Heart left ventricle (tissue), 16 donors: ENCODE measurements around the gene ANXA4. TPM values are rescaled to one million over a fixed set of nuclear protein-coding genes. Genes with fewer than 3 reads are reported as not detected.
A peak's percentile ranks its signal among the peaks of the same experiment; 100 is the strongest.

ENCODE experiments used
- ATAC-seq, 4 donors: fragments of 200-7000 bp; cut with Tn5 transposase; one replicate each; pipeline ENCODE4 v1.9.1; 2020 to 2022; ENCODE audit warnings: moderate library complexity in 4 of 4, mild to moderate bottlenecking in 3 of 4, moderate number of reproducible peaks in 1 of 4
- DNase-seq, 5 donors: peaks; one replicate each; pipeline ENCODE4 v3.0.0-alpha.2; 2020
- H3K27ac ChIP-seq, 12 donors: fragments of 200-600 bp; sonication (generic) in 4 of 12; one replicate each; pipeline versions ENCODE4 v1.5.0 to v1.8.0; 2016 to 2022; ENCODE audit warnings: mild to moderate bottlenecking in 2 of 12
- H3K27me3 ChIP-seq, 9 donors: fragments of 200-600 bp; sonication (generic) in 2 of 9; one replicate each; pipeline versions ENCODE4 v1.5.1 to v1.8.0; 2016 to 2022; ENCODE audit warnings: mild to moderate bottlenecking in 3 of 9
- H3K36me3 ChIP-seq, 9 donors: fragments of 200-600 bp; sonication (generic) in 2 of 9; one replicate each; pipeline versions ENCODE4 v1.5.0 to v1.8.0; 2018 to 2022; ENCODE audit warnings: mild to moderate bottlenecking in 2 of 9
- H3K4me1 ChIP-seq, 12 donors: fragments of 200-600 bp; sonication (generic) in 4 of 12; one replicate each; pipeline versions ENCODE4 v1.5.0 to v1.8.0; 2016 to 2022; ENCODE audit warnings: mild to moderate bottlenecking in 3 of 12
- H3K4me3 ChIP-seq, 12 donors: fragments of 200-600 bp; sonication (generic) in 4 of 12; one replicate each; pipeline versions ENCODE4 v1.5.0 to v1.8.0; 2017 to 2022; ENCODE audit warnings: mild to moderate bottlenecking in 9 of 12, moderate library complexity in 4 of 12
- H3K9me3 ChIP-seq, 12 donors: fragments of 200-600 bp; sonication (generic) in 4 of 12; one replicate each; pipeline versions ENCODE4 v1.5.0 to v1.8.0; 2016 to 2022; ENCODE audit warnings: mild to moderate bottlenecking in 1 of 12
- CTCF ChIP-seq, 12 donors: fragments of 200-600 bp; sonication (generic) in 4 of 12; IDR thresholded peaks; one replicate each; pipeline versions ENCODE4 v1.5.0 to v1.8.0; 2018 to 2022; ENCODE audit warnings: antibody characterized with exemption in 12 of 12, mild to moderate bottlenecking in 5 of 12
- POLR2A ChIP-seq, 2 donors: fragments of 450-650 bp; IDR thresholded peaks; one replicate each; pipeline ENCODE4 v1.6.1; 2017; ENCODE audit warnings: antibody characterized with exemption in 2 of 2, mild to moderate bottlenecking in 2 of 2, moderate library complexity in 2 of 2
- WGBS, 4 donors: extraction: QIAGEN DNeasy Blood & Tissue Kit in 2 of 4; methylation state at CpG; one replicate each; pipeline versions ENCODE4 v1.1.5 to v1.1.7; 2013 to 2018; 5-methylcytosine and 5-hydroxymethylcytosine counted together
- intact Hi-C, 10 donors: fragments of 100-400 bp; cut with DNase I; formaldehyde crosslinking; loops; one replicate each; pipeline versions ENCODE4 v1.11.1 to v1.14.2; 2022
- polyA plus RNA-seq, 2 donors: library from polyadenylated mRNA; stranded (reverse); fragments of 200-250 nt; gene quantifications; one replicate each; pipeline ENCODE4 v1.2.3, GENCODE V29; 2013
- total RNA-seq, 9 donors: library from RNA; depleted of rRNA in 2 of 9; stranded (reverse); fragments of >200 nt in 2 of 9; fragmentation: NEBNext Ultra II Directional in 3 of 9; extraction: Animal tissue kit (Norgen Biotek cat#: 25700) in 3 of 9; gene quantifications; one replicate each; pipeline versions ENCODE4 v1.1.0 to v1.2.4, GENCODE V29; 2016 to 2023
- donor health status: ischemic (EF 13 %, LVEDD 7.1; RV severe dilation, severe dysfunction).
- donor health status: healthy with polysubstance abuse.
- donor health status: DM: no; HTN: yes; CAD: no.
- donor health status: DM: no; HTN: no; CAD: no.
- donor health status: ischemic (EF 25% LVEDD 6.9; RV normal size, moderate dysfunction).
- donor health status: ischemic (EF 25% LVEDD 5.7; RV mildly dilated, moderate dysfunction).
- donor health status: healthy.
- donor health status: DM: yes; HTN: yes; CAD: no.
- donor health status: ischemic (EF 35%, LVEDD 5.7; RV mildly dilated, moderate dysfunction).
- donor health status: nonischemic (EF 11% LVEDD 7.7; RV severe dilation, severe dysfunction).
- donor health status: DM: yes; HTN: yes; CAD: no.
- donor health status: PGD.
- donor health status: ischemic (EF 29% LVEDD 5.4; RV normal size, mild dysfunction).
- donor health status: nonischemic (EF 23%, LVEDD 6.1; RV moderate dilation, normal function).

Gene ANXA4
- total and polyA plus RNA-seq, 11 donors = 7.3 to 73.5 (median 18.8) TPM

GRCh38 chr2:69769272-69769671 lies 27.3 kb downstream of the ANXA4 start:
- DNase-seq = no peak
- no peak for ATAC-seq
- peaks cover 0 to 73% (median 26%) of the 10 kb centered on the region in 12 donors for H3K4me1 ChIP-seq
- TF ChIP-seq CTCF (IDR thresholded peaks at IDR 0.05) = no peak
- no peak for TF ChIP-seq POLR2A (IDR thresholded peaks at IDR 0.05)
- H3K27me3 ChIP-seq = no peaks in the 10 kb centered on the region
- intact Hi-C loops = no loop called here
- H3K36me3 ChIP-seq = peaks cover 0 to 1% (median 0%) of the 10 kb centered on the region in 9 donors
- H3K9me3 ChIP-seq = no peaks in the 10 kb centered on the region
- WGBS, 4 donors = 80 to 92% (median 86%) methylated on average over 1 of the region's 1 CpG
- peak overlapping the region in 4 of 12 donors; percentile 22 to 75 (median 45) for H3K27ac ChIP-seq
- H3K4me3 ChIP-seq = no peak overlapping the region

- H3K4me1 ChIP-seq = peaks cover 0 to 73% (median 25%) of the 10 kb centered on the region in 12 donors
- no peaks in the 10 kb centered on the region for H3K27me3 ChIP-seq
- peak overlapping the region in 1 of 12 donors; percentile 28 for H3K4me3 ChIP-seq
- intact Hi-C loops = no loop called here
- no peaks in the 10 kb centered on the region for H3K9me3 ChIP-seq
- DNase-seq = peak in 2 of 5 donors; percentile 26 to 32
- peak overlapping the region in 7 of 12 donors; percentile 20 to 75 (median 26) for H3K27ac ChIP-seq
- ATAC-seq = peak; percentile 56 to 90 (median 88)
- TF ChIP-seq POLR2A (IDR thresholded peaks at IDR 0.05) (no peak), CTCF (IDR thresholded peaks at IDR 0.05) (no peak)
- 83 to 85% (median 83%) methylated on average over 5 of the region's 5 CpGs for WGBS, 4 donors
- H3K36me3 ChIP-seq = no peaks in the 10 kb centered on the region
Observed at GRCh38 chr2:69770193-69770702, 28.3 kb downstream of the ANXA4 start.

GRCh38 chr2:69770747-69771146 lies 28.8 kb downstream of the ANXA4 start:
- H3K4me1 ChIP-seq = peaks cover 0 to 76% (median 25%) of the 10 kb centered on the region in 12 donors
- no peak for ATAC-seq

GRCh38 chr2:69771461-69771860 lies 29.5 kb downstream of the ANXA4 start:
- Histone ChIP-seq H3K9me3 (peaks cover 0 to 6% (median 0%) of the 10 kb centered on the region in 12 donors), H3K36me3 (no peaks in the 10 kb centered on the region), H3K4me1 (peaks cover 0 to 78% (median 22%) of the 10 kb centered on the region in 12 donors), H3K27ac (peak overlapping the region in 1 of 12 donors; percentile 33), H3K4me3 (no peak overlapping the region), H3K27me3 (no peaks in the 10 kb centered on the region)
- WGBS, 4 donors = 94 to 100% (median 98%) methylated on average over 1 of the region's 1 CpG
- intact Hi-C loops = no loop called here
- TF ChIP-seq CTCF (IDR thresholded peaks at IDR 0.05) (no peak), POLR2A (IDR thresholded peaks at IDR 0.05) (no peak)
- ATAC-seq (no peak), DNase-seq (no peak)

More at GRCh38 chr2:69770747-69771146, 28.8 kb downstream of the ANXA4 start:
- H3K9me3 ChIP-seq = no peaks in the 10 kb centered on the region
- H3K36me3 ChIP-seq = no peaks in the 10 kb centered on the region
- peak overlapping the region in 5 of 12 donors; percentile 13 to 75 (median 40) for H3K27ac ChIP-seq
- H3K4me3 ChIP-seq = no peak overlapping the region
- intact Hi-C loops = no loop called here
- WGBS, 4 donors = 93 to 98% (median 97%) methylated on average over 10 of the region's 10 CpGs
- DNase-seq = no peak
- TF ChIP-seq CTCF (IDR thresholded peaks at IDR 0.05) (no peak), POLR2A (IDR thresholded peaks at IDR 0.05) (no peak)
- no peaks in the 10 kb centered on the region for H3K27me3 ChIP-seq
